Sigmoid colon (tissue), 4 donors: ENCODE data around the gene ZNF664.

Experiments used
- POLR2AphosphoS5 ChIP-seq, 4 donors: sonication (generic); formaldehyde crosslinking; IDR thresholded peaks; one replicate each; pipeline ENCODE4 v1.6.1; 2017; ENCODE audit warnings: antibody characterized with exemption in 4 of 4
- TF ChIP-seq, protein P1 (sequence below), 4 experiments: fragments of 450-650 bp in 3 of 4; fragments of 200-600 bp in 1 of 4; IDR thresholded peaks; one replicate each; pipeline ENCODE4 v1.5.1; 2016 to 2019; ENCODE audit warnings: antibody characterized with exemption in 4 of 4, mild to moderate bottlenecking in 3 of 4, moderate library complexity in 2 of 4

GRCh38 chr12:123957196-123957595 lies 15.8 kb upstream of the ZNF664 start:
- TF ChIP-seq, protein P1, sequence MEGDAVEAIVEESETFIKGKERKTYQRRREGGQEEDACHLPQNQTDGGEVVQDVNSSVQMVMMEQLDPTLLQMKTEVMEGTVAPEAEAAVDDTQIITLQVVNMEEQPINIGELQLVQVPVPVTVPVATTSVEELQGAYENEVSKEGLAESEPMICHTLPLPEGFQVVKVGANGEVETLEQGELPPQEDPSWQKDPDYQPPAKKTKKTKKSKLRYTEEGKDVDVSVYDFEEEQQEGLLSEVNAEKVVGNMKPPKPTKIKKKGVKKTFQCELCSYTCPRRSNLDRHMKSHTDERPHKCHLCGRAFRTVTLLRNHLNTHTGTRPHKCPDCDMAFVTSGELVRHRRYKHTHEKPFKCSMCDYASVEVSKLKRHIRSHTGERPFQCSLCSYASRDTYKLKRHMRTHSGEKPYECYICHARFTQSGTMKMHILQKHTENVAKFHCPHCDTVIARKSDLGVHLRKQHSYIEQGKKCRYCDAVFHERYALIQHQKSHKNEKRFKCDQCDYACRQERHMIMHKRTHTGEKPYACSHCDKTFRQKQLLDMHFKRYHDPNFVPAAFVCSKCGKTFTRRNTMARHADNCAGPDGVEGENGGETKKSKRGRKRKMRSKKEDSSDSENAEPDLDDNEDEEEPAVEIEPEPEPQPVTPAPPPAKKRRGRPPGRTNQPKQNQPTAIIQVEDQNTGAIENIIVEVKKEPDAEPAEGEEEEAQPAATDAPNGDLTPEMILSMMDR (IDR thresholded peaks at IDR 0.05) = no peak
- TF ChIP-seq POLR2AphosphoS5 (IDR thresholded peaks at IDR 0.05) = no peak
